PC-9 (cell line): ENCODE results near the gene PDE8A. TPM values are rescaled to one million over a fixed set of nuclear protein-coding genes. Genes with fewer than 3 reads are reported as not detected.

ENCODE experiments used
- BruUV-seq: library from RNA; stranded (reverse); fragments of 400-500 nt; replicated peaks from 2 replicates; lab custom pipeline; 2021; lab: Mats Ljungman, UMichigan
- CTCF ChIA-PET: fragments of 300-600 bp; sonication (Branson Sonifier 250); formaldehyde crosslinking; loops from one replicate; lab custom pipeline; 2022; ENCODE audit warnings: antibody characterized with exemption; lab: Charles Lee
- POLR2A ChIA-PET: fragments of 300-600 bp; sonication (Branson Sonifier 250); formaldehyde crosslinking; loops from one replicate; lab custom pipeline; 2022; ENCODE audit warnings: antibody characterized with exemption; ENCODE audit not compliant: unreplicated experiment; lab: Charles Lee
- DNase-seq, 2 experiments: peaks; one replicate each; pipeline versions ENCODE4 v3.0.0 to v3.0.0-alpha.2; 2015 to 2022; ENCODE audit warnings: mixed read lengths in 1 of 2
- H2AFZ ChIP-seq: fragments of 200-600 bp; sonication (generic); 2 replicates; pipeline ENCODE4 v1.8.1; 2017; ENCODE audit warnings: antibody characterized with exemption
- H3F3A ChIP-seq: fragments of 200-600 bp; sonication (generic); 2 replicates; pipeline ENCODE4 v1.8.1; 2017; ENCODE audit warnings: antibody characterized with exemption, mild to moderate bottlenecking, low read depth; ENCODE audit not compliant: insufficient read depth
- H3K27ac ChIP-seq: fragments of 200-600 bp; sonication (generic); 2 replicates; pipeline ENCODE4 v1.6.1; 2016; ENCODE audit warnings: mixed run types
- H3K27me3 ChIP-seq: fragments of 200-600 bp; sonication (generic); 2 replicates; pipeline ENCODE4 v1.6.1; 2016; ENCODE audit warnings: low read depth, mixed run types; ENCODE audit not compliant: insufficient read depth
- H3K36me3 ChIP-seq: fragments of 200-600 bp; sonication (generic); 2 replicates; pipeline ENCODE4 v1.6.1; 2016; ENCODE audit warnings: low read depth, mixed run types
- H3K4me1 ChIP-seq: fragments of 200-600 bp; sonication (generic); replicated peaks from 2 replicates; pipeline ENCODE4 v1.6.1; 2016; ENCODE audit warnings: mixed run types; ENCODE audit not compliant: insufficient read depth
- H3K4me2 ChIP-seq: fragments of 200-600 bp; sonication (generic); 2 replicates; pipeline ENCODE4 v1.6.1; 2017; ENCODE audit warnings: mixed run types
- H3K4me3 ChIP-seq: fragments of 200-600 bp; sonication (generic); 2 replicates; pipeline ENCODE4 v1.6.1; 2016; ENCODE audit warnings: mixed run types
- H3K79me2 ChIP-seq: fragments of 200-600 bp; sonication (generic); 2 replicates; pipeline ENCODE4 v1.6.1; 2017; ENCODE audit warnings: low read depth, mixed run types
- H3K9me2 ChIP-seq: fragments of 200-600 bp; sonication (generic); 2 replicates; pipeline ENCODE4 v1.8.1; 2017; ENCODE audit warnings: mild to moderate bottlenecking; ENCODE audit not compliant: insufficient read depth
- H3K9me3 ChIP-seq: fragments of 200-600 bp; sonication (generic); 2 replicates; pipeline ENCODE4 v1.8.1; 2016; ENCODE audit warnings: low read depth; ENCODE audit not compliant: insufficient read depth
- H4K20me1 ChIP-seq: fragments of 200-600 bp; sonication (generic); 2 replicates; pipeline ENCODE4 v1.8.1; 2017; ENCODE audit not compliant: insufficient read depth
- EZH2 ChIP-seq: fragments of 200-600 bp; sonication (generic); IDR thresholded peaks from 2 replicates; pipeline ENCODE4 v1.8.0; 2017; ENCODE audit warnings: antibody characterized with exemption, low read depth
- intact Hi-C: fragments of 100-400 bp; cut with micrococcal nuclease; formaldehyde crosslinking; loops from one replicate; pipeline ENCODE4 v1.10.0; 2022; ENCODE audit not compliant: unreplicated experiment
- total RNA-seq: library from RNA; stranded (reverse); gene quantifications from 2 replicates; pipeline ENCODE4 v1.2.3, GENCODE V29; 2021
- TF ChIP-seq, protein P1 (sequence below): fragments of 200-600 bp; sonication (generic); conservative IDR thresholded peaks from 2 replicates; pipeline ENCODE4 v1.6.1; 2017; ENCODE audit warnings: mixed run types, antibody characterized with exemption, mild to moderate bottlenecking, moderate library complexity

Gene PDE8A
- total RNA-seq, 1 experiment from 2014 or later, result 47.3 TPM

DNA sequence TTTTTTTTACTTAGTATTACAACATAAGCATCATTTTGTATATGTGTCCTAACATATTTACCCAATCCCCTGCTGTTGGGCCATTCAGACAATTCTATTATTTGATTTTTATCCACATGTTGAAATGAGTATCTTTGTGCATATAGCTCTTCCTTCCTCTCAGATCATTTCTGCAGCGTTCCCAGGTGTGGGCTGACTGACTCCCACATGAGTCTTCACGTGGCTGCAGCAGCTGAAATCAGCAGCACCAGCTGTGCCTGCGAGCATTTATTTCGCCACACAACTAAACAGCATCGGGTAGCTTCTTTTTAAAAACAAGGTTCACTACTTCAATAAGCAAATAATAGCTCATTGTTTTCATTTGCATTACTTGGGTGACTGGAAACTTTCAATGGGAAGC is 44.5 kb upstream of the PDE8A start:
- Histone ChIP-seq H3K4me3 (no peak overlapping the region), H3K4me1 (no peaks in the 10 kb centered on the region), H3K36me3 (no peaks in the 10 kb centered on the region), H3K9me2 (no peaks in the 10 kb centered on the region), H4K20me1 (no peaks in the 10 kb centered on the region), H3K27me3 (no peaks in the 10 kb centered on the region), H3K4me2 (no peak overlapping the region), H3K9me3 (no peaks in the 10 kb centered on the region), H2AFZ (no peak overlapping the region), H3K27ac (no peak overlapping the region), H3K79me2 (no peaks in the 10 kb centered on the region), H3F3A (no peaks in the 10 kb centered on the region)
- POLR2A ChIA-PET, result no interaction called here
- CTCF ChIA-PET, result no interaction called here
- no TSS peak for BruUV-seq
- intact Hi-C loops, result no loop called here
- TF ChIP-seq, protein P1, sequence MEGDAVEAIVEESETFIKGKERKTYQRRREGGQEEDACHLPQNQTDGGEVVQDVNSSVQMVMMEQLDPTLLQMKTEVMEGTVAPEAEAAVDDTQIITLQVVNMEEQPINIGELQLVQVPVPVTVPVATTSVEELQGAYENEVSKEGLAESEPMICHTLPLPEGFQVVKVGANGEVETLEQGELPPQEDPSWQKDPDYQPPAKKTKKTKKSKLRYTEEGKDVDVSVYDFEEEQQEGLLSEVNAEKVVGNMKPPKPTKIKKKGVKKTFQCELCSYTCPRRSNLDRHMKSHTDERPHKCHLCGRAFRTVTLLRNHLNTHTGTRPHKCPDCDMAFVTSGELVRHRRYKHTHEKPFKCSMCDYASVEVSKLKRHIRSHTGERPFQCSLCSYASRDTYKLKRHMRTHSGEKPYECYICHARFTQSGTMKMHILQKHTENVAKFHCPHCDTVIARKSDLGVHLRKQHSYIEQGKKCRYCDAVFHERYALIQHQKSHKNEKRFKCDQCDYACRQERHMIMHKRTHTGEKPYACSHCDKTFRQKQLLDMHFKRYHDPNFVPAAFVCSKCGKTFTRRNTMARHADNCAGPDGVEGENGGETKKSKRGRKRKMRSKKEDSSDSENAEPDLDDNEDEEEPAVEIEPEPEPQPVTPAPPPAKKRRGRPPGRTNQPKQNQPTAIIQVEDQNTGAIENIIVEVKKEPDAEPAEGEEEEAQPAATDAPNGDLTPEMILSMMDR, result no peak
- no peak for TF ChIP-seq EZH2
- DNase-seq, result no peak

- intact Hi-C loops, result no loop called here
- Histone ChIP-seq H3K9me2 (no peaks in the 10 kb centered on the region), H2AFZ (no peak overlapping the region), H3K36me3 (no peaks in the 10 kb centered on the region), H3K4me2 (no peak overlapping the region), H3K79me2 (no peaks in the 10 kb centered on the region), H3K4me3 (no peak overlapping the region), H4K20me1 (no peaks in the 10 kb centered on the region), H3K27me3 (no peaks in the 10 kb centered on the region), H3K9me3 (no peaks in the 10 kb centered on the region), H3K4me1 (no peaks in the 10 kb centered on the region), H3F3A (no peaks in the 10 kb centered on the region), H3K27ac (no peak overlapping the region)
- POLR2A ChIA-PET, result no interaction called here
- CTCF ChIA-PET, result no interaction called here
- TF ChIP-seq EZH2, result no peak
- TF ChIP-seq, protein P1, result no peak
- no TSS peak for BruUV-seq
- DNase-seq, result no peak
These were observed 42.9 kb upstream of the PDE8A start for GRCh38 chr15:84938726-84939125.

DNA sequence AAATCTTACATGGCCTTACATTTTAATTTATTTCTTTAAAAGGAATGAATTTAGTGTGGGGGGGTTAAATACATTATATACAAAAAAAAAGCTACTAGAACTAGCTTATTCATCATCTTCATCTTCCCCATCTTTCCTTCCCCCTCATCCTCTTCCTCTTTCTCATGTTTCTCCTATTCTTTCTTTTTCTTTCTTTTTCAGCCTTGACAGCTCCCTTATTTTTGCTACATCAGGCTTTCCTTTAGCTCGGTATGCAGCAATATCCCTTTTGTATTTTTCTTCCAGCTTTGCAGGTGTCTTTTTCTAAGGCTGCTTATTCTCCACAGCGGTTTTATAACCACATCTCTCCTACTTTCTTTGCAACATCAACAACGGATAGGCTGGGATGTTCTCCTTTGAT is 41.3 kb upstream of the PDE8A start:
- intact Hi-C loops, result no loop called here
- no peaks in the 10 kb centered on the region for H3K36me3 ChIP-seq
- H3K4me3 ChIP-seq, result no peak overlapping the region
- H3K79me2 ChIP-seq, result no peaks in the 10 kb centered on the region
- H4K20me1 ChIP-seq, result no peaks in the 10 kb centered on the region
- H3K4me1 ChIP-seq, result no peaks in the 10 kb centered on the region
- no peaks in the 10 kb centered on the region for H3K9me3 ChIP-seq
- no peak overlapping the region for H3K4me2 ChIP-seq
- CTCF ChIA-PET, result no interaction called here
- TF ChIP-seq, protein P1, result no peak
- no peak for TF ChIP-seq EZH2
- DNase-seq, result no peak
- no peaks in the 10 kb centered on the region for H3K9me2 ChIP-seq
- H3F3A ChIP-seq, result no peaks in the 10 kb centered on the region
- POLR2A ChIA-PET, result no interaction called here
- no TSS peak for BruUV-seq
- no peak overlapping the region for H3K27ac ChIP-seq
- no peaks in the 10 kb centered on the region for H3K27me3 ChIP-seq
- no peak overlapping the region for H2AFZ ChIP-seq
